ENCODE data around the gene PIBF1.
"Not testable (repeated sequence)": the region's sequence is repeated elsewhere in the genome, so short reads cannot be mapped to it uniquely, and the experiment has no call there.

DNA sequence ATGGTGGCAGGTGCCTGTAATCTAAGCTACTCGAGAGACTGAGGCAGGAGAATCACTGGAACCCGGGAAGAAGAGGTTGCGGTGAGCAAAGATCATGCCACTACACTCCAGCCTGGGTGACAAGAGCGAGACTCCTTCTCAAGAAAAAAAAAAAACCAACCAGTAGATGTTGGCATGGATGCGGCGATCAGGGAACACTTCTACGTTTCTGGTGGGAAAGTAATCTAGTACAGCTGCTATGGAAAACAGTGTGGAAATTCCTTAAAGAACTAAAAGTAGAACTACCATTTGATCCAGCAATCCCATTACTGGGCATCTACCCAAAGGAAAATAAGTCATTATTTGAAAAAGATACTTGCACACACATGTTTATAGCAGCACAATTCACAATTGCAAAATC lies 119.6 kb downstream of the PIBF1 start:
- TF ChIP-seq CTCF (conservative IDR thresholded peaks at IDR 0.05; ENCODE audit: low read depth, low read length); RCOR1 (IDR thresholded peaks at IDR 0.05; ENCODE audit: insufficient replicate concordance, low read length); MAZ (IDR thresholded peaks at IDR 0.05; ENCODE audit: borderline replicate concordance, low read depth, low read length); POLR2A (IDR thresholded peaks at IDR 0.05; ENCODE audit: low read depth, low read length); FOS (IDR thresholded peaks at IDR 0.05; ENCODE audit: low read depth, low read length); SMC3 (IDR thresholded peaks at IDR 0.05; ENCODE audit: low read depth, low read length); MXI1 (IDR thresholded peaks at IDR 0.05; ENCODE audit: borderline replicate concordance, low read depth, low read length): not testable (repeated sequence)

Data from IMR-90 (cell line).